Fibroblast of lung (primary cell): ENCODE measurements around the gene GLIS1. TPM values are rescaled to one million over a fixed set of nuclear protein-coding genes. Genes with fewer than 3 reads are reported as not detected.

Experiments
- DNase-seq, 2 donors: peaks; one replicate each; pipeline versions ENCODE4 v3.0.0 to v3.0.0-alpha.2; 2010; ENCODE audit warnings: low read depth in 2 of 2
- H2AFZ ChIP-seq: 2 replicates; pipeline ENCODE4 v1.5.1; 2012; ENCODE audit warnings: low read length, control low read depth, inconsistent platforms
- H3K27ac ChIP-seq: 2 replicates; pipeline ENCODE4 v1.5.1; 2011; ENCODE audit warnings: low read length, control low read depth; ENCODE audit not compliant: insufficient read depth
- H3K27me3 ChIP-seq: 2 replicates; pipeline ENCODE4 v1.5.1; 2011; ENCODE audit warnings: mild to moderate bottlenecking, low read length; ENCODE audit not compliant: control insufficient read depth, insufficient read depth
- H3K36me3 ChIP-seq: 2 replicates; pipeline ENCODE4 v1.5.1; 2011; ENCODE audit warnings: low read length; ENCODE audit not compliant: control insufficient read depth, insufficient read depth
- H3K4me1 ChIP-seq: 2 replicates; pipeline ENCODE4 v1.5.1; 2011; ENCODE audit warnings: low read length; ENCODE audit not compliant: control insufficient read depth, insufficient read depth; ENCODE audit errors: extremely low read depth
- H3K4me2 ChIP-seq: 2 replicates; pipeline ENCODE4 v1.5.1; 2011; ENCODE audit warnings: low read length, control low read depth; ENCODE audit not compliant: insufficient read depth; ENCODE audit errors: extremely low read depth
- H3K4me3 ChIP-seq, 4 experiments: fragments of 200-600 bp in 1 of 4; sonication (generic) in 1 of 4; replicated peaks in 1 of 4; 2 replicates each; pipeline ENCODE4 v1.5.1; 2011 to 2016; ENCODE audit warnings: low read length in 4 of 4, low read depth in 3 of 4, mild to moderate bottlenecking in 3 of 4, control low read depth in 2 of 4, inconsistent platforms in 1 of 4, mixed read lengths in 1 of 4; ENCODE audit not compliant: insufficient read depth in 1 of 4; ENCODE audit errors: control extremely low read depth in 1 of 4
- H3K79me2 ChIP-seq: 2 replicates; pipeline ENCODE4 v1.5.1; 2012; ENCODE audit warnings: mild to moderate bottlenecking, low read length, inconsistent platforms; ENCODE audit not compliant: control insufficient read depth, insufficient read depth
- H3K9ac ChIP-seq: 2 replicates; pipeline ENCODE4 v1.5.1; 2011; ENCODE audit warnings: mild to moderate bottlenecking, low read length, control low read depth; ENCODE audit not compliant: insufficient read depth
- H3K9me3 ChIP-seq: 2 replicates; pipeline ENCODE4 v1.5.1; 2012; ENCODE audit warnings: low read depth, low read length; ENCODE audit not compliant: control insufficient read depth, insufficient read depth
- H4K20me1 ChIP-seq: 2 replicates; pipeline ENCODE4 v1.5.1; 2011; ENCODE audit warnings: low read length; ENCODE audit not compliant: control insufficient read depth, insufficient read depth; ENCODE audit errors: extremely low read depth
- EZH2 ChIP-seq: IDR thresholded peaks from 2 replicates; pipeline ENCODE4 v1.5.1; 2012; ENCODE audit warnings: low read length, control low read depth, mild to moderate bottlenecking; ENCODE audit errors: missing control alignments
- polyA plus RNA-seq, 2 donors: library from polyadenylated mRNA; depleted of rRNA in 1 of 2; stranded (reverse) in 1 of 2; unstranded in 1 of 2; fragments of >200 nt; gene quantifications; 2 replicates each; pipeline ENCODE4 v1.2.1, GENCODE V29; 2011 to 2012; ENCODE audit warnings: missing spikeins in 1 of 2
- total RNA-seq: library from RNA; depleted of rRNA; stranded (reverse); fragments of >200 nt; gene quantifications from 2 replicates; pipeline ENCODE4 v1.2.1, GENCODE V29; 2014
- TF ChIP-seq, protein P1 (sequence below), 2 donors: IDR thresholded peaks in 1 of 2; conservative IDR thresholded peaks in 1 of 2; 1 replicate in 1 of 2; 2 replicates in 1 of 2; pipeline ENCODE4 v1.5.1; 2011 to 2012; ENCODE audit warnings: low read length in 2 of 2, control low read depth in 1 of 2, inconsistent platforms in 1 of 2, low read depth in 1 of 2, mild to moderate bottlenecking in 1 of 2

GLIS1 gene
- total and polyA plus RNA-seq, 2 donors (not counting 1 experiment from before 2014, with no cell fraction given), result under 0.01 to 0.05 TPM

DNA sequence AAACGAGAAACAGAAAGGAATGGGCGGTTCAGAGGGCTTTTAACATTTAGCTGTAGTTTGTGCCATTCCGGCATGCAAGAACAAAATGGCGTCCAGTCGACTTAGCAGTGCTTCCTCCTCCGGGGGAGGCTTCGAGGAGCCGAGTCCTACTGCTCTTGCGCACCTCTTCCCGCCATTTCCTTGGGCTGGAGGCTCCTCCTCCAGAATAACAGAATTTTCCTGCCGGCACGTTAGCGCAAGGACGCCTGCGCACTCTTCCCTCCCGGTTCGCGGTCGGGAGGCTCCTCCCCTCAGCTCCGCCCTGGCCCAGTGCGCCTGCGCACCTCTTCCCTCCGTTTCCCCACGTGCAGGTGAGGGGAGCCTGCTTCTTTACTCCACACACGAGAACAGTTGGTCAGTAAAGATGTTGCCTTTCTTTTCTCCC lies 278.7 kb downstream of the GLIS1 start:
- H3K4me3 ChIP-seq, result no peak overlapping the region
- H2AFZ ChIP-seq, result no peak overlapping the region
- no peaks in the 10 kb centered on the region for H3K4me1 ChIP-seq
- H3K4me2 ChIP-seq, result no peak overlapping the region
- TF ChIP-seq, protein P1, sequence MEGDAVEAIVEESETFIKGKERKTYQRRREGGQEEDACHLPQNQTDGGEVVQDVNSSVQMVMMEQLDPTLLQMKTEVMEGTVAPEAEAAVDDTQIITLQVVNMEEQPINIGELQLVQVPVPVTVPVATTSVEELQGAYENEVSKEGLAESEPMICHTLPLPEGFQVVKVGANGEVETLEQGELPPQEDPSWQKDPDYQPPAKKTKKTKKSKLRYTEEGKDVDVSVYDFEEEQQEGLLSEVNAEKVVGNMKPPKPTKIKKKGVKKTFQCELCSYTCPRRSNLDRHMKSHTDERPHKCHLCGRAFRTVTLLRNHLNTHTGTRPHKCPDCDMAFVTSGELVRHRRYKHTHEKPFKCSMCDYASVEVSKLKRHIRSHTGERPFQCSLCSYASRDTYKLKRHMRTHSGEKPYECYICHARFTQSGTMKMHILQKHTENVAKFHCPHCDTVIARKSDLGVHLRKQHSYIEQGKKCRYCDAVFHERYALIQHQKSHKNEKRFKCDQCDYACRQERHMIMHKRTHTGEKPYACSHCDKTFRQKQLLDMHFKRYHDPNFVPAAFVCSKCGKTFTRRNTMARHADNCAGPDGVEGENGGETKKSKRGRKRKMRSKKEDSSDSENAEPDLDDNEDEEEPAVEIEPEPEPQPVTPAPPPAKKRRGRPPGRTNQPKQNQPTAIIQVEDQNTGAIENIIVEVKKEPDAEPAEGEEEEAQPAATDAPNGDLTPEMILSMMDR (conservative IDR thresholded peaks at IDR 0.05 in 1 of 2, IDR thresholded peaks at IDR 0.05 in 1 of 2; ENCODE audit: low read depth in 1 of 2, low read length in 2 of 2), result no peak
- no peak for TF ChIP-seq EZH2
- no peak overlapping the region for H3K9ac ChIP-seq
- H3K9me3 ChIP-seq, result no peaks in the 10 kb centered on the region
- DNase-seq, result no peak
- H3K27me3 ChIP-seq, result peaks cover 9% of the 10 kb centered on the region
- no peak overlapping the region for H3K27ac ChIP-seq
- H3K36me3 ChIP-seq, result no peaks in the 10 kb centered on the region
- H3K79me2 ChIP-seq, result no peaks in the 10 kb centered on the region
- no peaks in the 10 kb centered on the region for H4K20me1 ChIP-seq

DNA sequence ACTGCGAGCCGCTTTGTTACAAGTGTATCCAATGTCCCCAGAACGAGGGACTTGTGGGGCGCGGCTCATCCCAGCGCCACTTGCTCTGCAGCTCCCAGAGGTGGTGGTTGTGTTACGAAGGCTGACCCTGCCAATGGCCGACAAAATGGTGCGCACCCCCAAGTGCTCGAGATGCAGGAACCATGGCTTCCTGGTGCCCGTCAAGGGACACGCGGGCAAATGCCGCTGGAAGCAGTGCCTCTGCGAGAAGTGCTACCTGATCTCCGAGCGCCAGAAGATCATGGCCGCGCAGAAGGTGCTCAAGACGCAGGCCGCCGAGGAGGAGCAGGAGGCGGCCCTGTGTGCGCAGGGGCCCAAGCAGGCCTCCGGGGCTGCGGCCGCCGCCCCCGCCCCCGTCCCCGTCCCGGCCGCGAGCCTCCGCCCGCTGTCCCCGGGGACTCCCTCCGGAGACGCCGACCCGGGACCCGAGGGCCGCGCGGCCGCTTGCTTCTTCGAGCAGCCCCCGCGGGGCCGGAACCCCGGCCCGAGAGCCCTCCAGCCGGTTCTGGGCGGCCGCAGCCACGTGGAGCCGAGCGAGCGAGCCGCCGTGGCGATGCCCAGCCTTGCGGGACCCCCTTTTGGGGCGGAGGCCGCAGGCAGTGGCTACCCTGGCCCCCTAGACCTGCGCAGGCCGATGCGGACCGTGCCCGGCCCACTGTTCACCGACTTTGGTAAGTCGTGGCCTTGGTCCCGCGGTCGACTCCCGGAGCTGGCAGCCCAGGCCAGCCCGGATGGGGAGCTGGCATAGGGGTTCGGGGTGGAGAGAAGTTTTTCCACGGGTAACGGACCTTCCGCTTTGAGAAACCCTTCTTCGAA lies 279.4 kb downstream of the GLIS1 start, which contains the start of gene DMRTB1:
Gene DMRTB1, plus strand, starts transcription at position 79 of the 855 bp plus-strand sequence. Its CDS starts 55 bp downstream, at position 134.
- no peak for TF ChIP-seq EZH2
- TF ChIP-seq, protein P1 (conservative IDR thresholded peaks at IDR 0.05 in 1 of 2, IDR thresholded peaks at IDR 0.05 in 1 of 2; ENCODE audit: low read depth in 1 of 2, low read length in 2 of 2), result no peak
- Histone ChIP-seq H3K36me3 (no peaks in the 10 kb centered on the region), H3K4me2 (no peak within 1 kb of the TSS), H4K20me1 (no peaks in the 10 kb centered on the region), H3K27ac (no peak within 1 kb of the TSS), H3K79me2 (no peaks in the 10 kb centered on the region), H2AFZ (no peak within 1 kb of the TSS), H3K4me3 (no peak within 1 kb of the TSS), H3K9ac (no peak within 1 kb of the TSS), H3K9me3 (no peaks in the 10 kb centered on the region), H3K4me1 (no peaks in the 10 kb centered on the region), H3K27me3 (peaks cover 9% of the 10 kb centered on the region)
- DNase-seq, result no peak

DNA sequence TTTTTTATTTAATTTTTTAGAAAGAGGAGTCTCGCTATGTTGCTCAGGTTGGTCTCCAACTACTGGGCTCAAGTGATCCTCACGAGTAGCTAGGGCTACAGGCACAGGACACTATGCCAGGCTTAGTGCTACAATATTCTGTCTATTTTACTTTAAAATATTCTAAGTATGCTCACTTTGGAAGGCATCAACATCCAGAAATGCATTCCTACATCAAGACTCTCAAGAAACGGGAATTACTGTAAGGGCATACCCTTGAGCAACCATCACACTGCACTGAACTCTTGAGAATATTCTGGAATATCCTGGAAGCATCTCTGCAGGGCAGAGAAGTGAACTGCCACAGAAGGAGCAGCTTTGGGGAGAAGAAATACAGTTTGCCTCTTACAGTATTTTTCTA lies 280.3 kb downstream of the GLIS1 start:
- Histone ChIP-seq H3K4me1 (no peaks in the 10 kb centered on the region), H3K4me3 (no peak overlapping the region), H3K36me3 (no peaks in the 10 kb centered on the region), H3K27me3 (peaks cover 5% of the 10 kb centered on the region), H3K9me3 (no peaks in the 10 kb centered on the region), H2AFZ (no peak overlapping the region), H3K9ac (no peak overlapping the region), H3K79me2 (no peaks in the 10 kb centered on the region), H3K27ac (no peak overlapping the region), H3K4me2 (no peak overlapping the region), H4K20me1 (no peaks in the 10 kb centered on the region)
- TF ChIP-seq, protein P1 (conservative IDR thresholded peaks at IDR 0.05 in 1 of 2, IDR thresholded peaks at IDR 0.05 in 1 of 2; ENCODE audit: low read depth in 1 of 2, low read length in 2 of 2), result no peak
- no peak for TF ChIP-seq EZH2
- DNase-seq, result no peak

Other genes with a start within 250 kb of the GLIS1 start
- gene NDC1, start 99.1 kb upstream of the GLIS1 start, total RNA-seq, result 9.0 and 11.6 TPM in 2 replicates
- gene NDC1, start 99.1 kb upstream of the GLIS1 start, polyA plus RNA-seq, result 14.3 and 27.1 TPM in 2 replicates
- 31.3 and 39.8 TPM in 2 replicates for gene YIPF1, start 150.6 kb upstream of the GLIS1 start, total RNA-seq
- gene YIPF1, start 150.6 kb upstream of the GLIS1 start, polyA plus RNA-seq, result 31.4 and 34.7 TPM in 2 replicates
- gene DIO1, start 155.0 kb upstream of the GLIS1 start, total RNA-seq, result not detected in 2 replicates
- not detected in 2 replicates for gene DIO1, start 155.0 kb upstream of the GLIS1 start, polyA plus RNA-seq
- 18.7 and 27.6 TPM in 2 replicates for gene IFT25, start 206.5 kb upstream of the GLIS1 start, total RNA-seq
- gene IFT25, start 206.5 kb upstream of the GLIS1 start, polyA plus RNA-seq, result 37.6 and 40.4 TPM in 2 replicates
- gene LRRC42, start 207.2 kb upstream of the GLIS1 start, total RNA-seq, result 29.8 and 34.0 TPM in 2 replicates
- gene LRRC42, start 207.2 kb upstream of the GLIS1 start, polyA plus RNA-seq, result 40.5 and 50.2 TPM in 2 replicates